GM10248 (cell line): ENCODE measurements around the gene ABI3BP.

ENCODE experiments used
- CTCF ChIA-PET: fragments of 300-600 bp; sonication (Branson Sonifier 250); formaldehyde crosslinking; extraction: SDS; loops from one replicate; lab custom pipeline; 2021; ENCODE audit warnings: antibody characterized with exemption; lab: Yijun Ruan, JAX
- POLR2A ChIA-PET: fragments of 350-650 bp; sonication (Branson Sonifier 250); formaldehyde crosslinking; extraction: SDS; loops from one replicate; lab custom pipeline; 2020; ENCODE audit warnings: antibody characterized with exemption; lab: Yijun Ruan, JAX
- DNase-seq: peaks from one replicate; pipeline ENCODE4 v3.0.0; 2012; ENCODE audit errors: extremely low spot score
- CTCF ChIP-seq: IDR thresholded peaks from 2 replicates; pipeline ENCODE4 v1.5.1; 2012; ENCODE audit warnings: mild to moderate bottlenecking, low read depth; ENCODE audit errors: extremely low read depth, missing control alignments, control extremely low read depth

ABI3BP gene

GRCh38 chr3:100746092-100746491 is 247.1 kb downstream of the ABI3BP start:
- POLR2A ChIA-PET, result no interaction called here
- no peak for TF ChIP-seq CTCF
- no peak for DNase-seq
- CTCF ChIA-PET, result interaction anchor here (1.4 to 13.9 kb wide), 3 partner anchors 21 to 310 kb away, joined by 3 to 73 read pairs (median 3); no protein-coding TSS in a partner anchor

DNA sequence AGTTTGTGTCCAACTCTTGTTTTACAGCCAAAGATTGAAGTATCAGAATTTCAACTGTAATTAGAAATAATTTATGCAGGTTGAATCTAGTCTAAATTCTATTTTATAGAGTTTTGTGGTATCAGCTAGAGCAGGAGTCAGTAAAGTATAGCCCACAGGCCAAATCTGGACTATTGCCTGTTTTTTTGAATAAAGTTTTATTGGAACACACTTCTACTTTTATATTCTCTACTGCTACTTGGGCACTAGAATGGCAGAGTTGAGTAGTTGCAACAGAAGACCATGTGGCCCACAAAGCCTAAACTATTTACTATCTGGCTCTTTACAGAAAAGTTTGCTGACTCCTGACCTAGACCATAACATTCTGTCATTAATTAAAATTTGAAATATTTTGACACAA is 247.6 kb downstream of the ABI3BP start:
- no peak for DNase-seq
- no peak for TF ChIP-seq CTCF
- POLR2A ChIA-PET, result no interaction called here
- CTCF ChIA-PET, result interaction anchor here (1.4 to 13.9 kb wide), 3 partner anchors 21 to 309 kb away, joined by 3 to 73 read pairs (median 3); no protein-coding TSS in a partner anchor

DNA sequence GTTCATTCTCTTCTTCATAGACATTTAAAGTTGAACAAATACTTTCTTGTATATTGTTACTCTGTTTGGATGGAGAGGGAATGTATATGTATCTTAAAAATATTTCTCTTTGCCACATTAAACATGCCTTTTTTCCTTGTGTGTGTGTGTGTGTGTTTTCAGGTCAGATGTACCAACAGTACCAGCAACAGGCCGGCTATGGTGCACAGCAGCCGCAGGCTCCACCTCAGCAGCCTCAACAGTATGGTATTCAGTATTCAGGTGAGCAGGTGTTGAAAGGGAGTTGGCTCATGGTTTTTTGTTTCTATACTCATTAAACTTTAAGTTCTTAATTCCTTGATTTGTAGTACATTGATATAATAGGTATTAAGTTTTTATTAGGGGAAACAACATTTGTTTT is 248.6 kb downstream of the ABI3BP start:
- POLR2A ChIA-PET, result no interaction called here

DNA sequence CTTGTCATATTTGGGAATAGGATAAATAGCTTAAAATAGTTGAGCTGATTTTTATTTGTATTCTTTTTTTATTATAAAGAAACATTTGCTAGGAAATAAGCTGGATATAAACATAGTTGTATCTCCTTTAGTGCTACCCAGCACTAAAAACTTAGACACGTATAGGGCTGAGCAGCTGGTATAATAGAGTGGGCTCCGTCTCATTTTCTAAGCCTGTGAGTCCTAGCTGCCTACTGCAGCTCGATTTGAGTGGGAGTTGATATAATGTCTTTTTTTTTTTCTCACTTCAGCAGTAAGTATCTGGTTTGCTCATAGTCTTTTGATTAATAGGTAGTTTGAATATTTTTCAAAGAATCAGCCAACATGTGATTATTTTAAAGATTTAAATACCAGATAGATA is 249.7 kb downstream of the ABI3BP start:
- ChIA-PET CTCF (interaction anchor here (1.2 to 13.9 kb wide), 5 partner anchors 8 to 19 kb away, joined by 3 to 73 read pairs (median 4); no protein-coding TSS in a partner anchor), POLR2A (no interaction called here)
- TF ChIP-seq CTCF, result no peak
- no peak for DNase-seq

More for the DNA sequence above, 248.6 kb downstream of the ABI3BP start:
- DNase-seq, result no peak
- CTCF ChIA-PET, result interaction anchor here (1.4 to 13.9 kb wide), 3 partner anchors 15 to 308 kb away, joined by 3 to 73 read pairs (median 4); no protein-coding TSS in a partner anchor
- no peak for TF ChIP-seq CTCF

- no peak for DNase-seq
- no peak for TF ChIP-seq CTCF
- ChIA-PET POLR2A (no interaction called here), CTCF (interaction anchor here (0.7 to 13.9 kb wide), 5 partner anchors 11 to 642 kb away, joined by 3 to 73 read pairs (median 5); no protein-coding TSS in a partner anchor)
Measured at GRCh38 chr3:100740207-100740606, 253.0 kb downstream of the ABI3BP start.

DNA sequence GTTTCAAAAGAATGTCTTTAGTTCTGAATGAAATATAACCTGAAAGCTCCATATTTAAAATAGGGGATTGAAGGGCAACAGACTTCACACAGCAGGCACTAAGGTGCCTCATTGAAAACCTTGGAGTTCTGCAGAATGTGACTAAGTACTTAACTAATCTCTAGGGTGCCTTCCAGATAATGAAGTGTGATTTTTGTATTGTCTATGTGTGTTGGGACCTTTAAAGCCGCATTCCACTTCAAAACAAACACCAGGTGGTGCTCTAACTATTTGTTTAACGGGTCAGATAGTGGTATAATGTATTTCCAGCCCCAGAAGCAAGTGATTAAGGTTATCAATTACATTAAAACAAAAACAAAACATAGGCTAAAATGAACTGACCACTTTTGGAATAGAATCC is 255.9 kb downstream of the ABI3BP start:
- TF ChIP-seq CTCF, result no peak
- CTCF ChIA-PET, result interaction anchor here (1.6 to 13.9 kb wide), 2 partner anchors 12 to 275 kb away, joined by 4 to 73 read pairs; no protein-coding TSS in a partner anchor
- POLR2A ChIA-PET, result no interaction called here
- DNase-seq, result no peak
